Esophagus squamous epithelium (tissue), 5 donors: Measurements from ENCODE around the gene DDX52. TPM values are rescaled to one million over a fixed set of nuclear protein-coding genes. Genes with fewer than 3 reads are reported as not detected.

ENCODE experiments used
- DNase-seq: peaks from one replicate; lab custom pipeline; 2025; lab: John Stamatoyannopoulos, UW
- H3K27ac ChIP-seq, 4 donors: fragments of 200-600 bp; sonication (generic); one replicate each; pipeline ENCODE4 v1.5.1; 2016 to 2019; ENCODE audit warnings: mild to moderate bottlenecking in 1 of 4
- H3K27me3 ChIP-seq, 4 donors: fragments of 200-600 bp; sonication (generic); 1 replicate in 3 of 4; 2 replicates in 1 of 4; pipeline versions ENCODE4 v1.5.1 to v1.6.0; 2017 to 2021; ENCODE audit warnings: antibody characterized with exemption in 1 of 4
- H3K36me3 ChIP-seq, 3 donors: fragments of 200-600 bp; sonication (generic); one replicate each; pipeline ENCODE4 v1.5.1; 2016 to 2019
- H3K4me1 ChIP-seq, 3 donors: fragments of 200-600 bp; sonication (generic); one replicate each; pipeline ENCODE4 v1.5.1; 2017 to 2019
- H3K4me3 ChIP-seq, 4 donors: fragments of 200-600 bp; sonication (generic); 1 replicate in 3 of 4; 2 replicates in 1 of 4; pipeline ENCODE4 v1.5.1; 2016 to 2019; ENCODE audit warnings: mild to moderate bottlenecking in 2 of 4, moderate library complexity in 1 of 4
- H3K9me3 ChIP-seq, 3 donors: fragments of 200-600 bp; sonication (generic); one replicate each; pipeline ENCODE4 v1.5.1; 2016 to 2019
- CTCF ChIP-seq, 6 experiments: fragments of 450-650 bp in 4 of 6; fragments of 200-600 bp in 2 of 6; sonication (generic) in 2 of 6; IDR thresholded peaks; one replicate each; pipeline ENCODE4 v1.5.1; 2016 to 2019; ENCODE audit warnings: antibody characterized with exemption in 6 of 6, mild to moderate bottlenecking in 4 of 6, moderate library complexity in 4 of 6
- POLR2A ChIP-seq, 4 donors: fragments of 450-650 bp; IDR thresholded peaks; one replicate each; pipeline ENCODE4 v1.6.1; 2017; ENCODE audit warnings: antibody characterized with exemption in 4 of 4, mild to moderate bottlenecking in 4 of 4, moderate library complexity in 3 of 4
- WGBS, 2 donors: methylation state at CpG; one replicate each; pipeline ENCODE4 v1.1.5; 2018; 5-methylcytosine and 5-hydroxymethylcytosine counted together
- intact Hi-C: fragments of 100-400 bp; cut with DNase I; formaldehyde crosslinking; loops from one replicate; pipeline ENCODE4 v1.15.0; 2022
- total RNA-seq, 4 donors: library from RNA; depleted of rRNA; stranded (reverse); fragments of >200 nt; gene quantifications; one replicate each; pipeline ENCODE4 v1.1.0, GENCODE V29; 2016
- donor health status: DM: yes; HTN: yes; CAD: no.

The DDX52 gene
- total RNA-seq, 4 donors from 2014 or later: 13.3 to 27.7 (median 21.6) TPM

- no peak for DNase-seq
- no peaks in the 10 kb centered on the region for H3K9me3 ChIP-seq
- TF ChIP-seq CTCF (IDR thresholded peaks at IDR 0.05) (no peak), POLR2A (IDR thresholded peaks at IDR 0.05) (no peak)
- peak overlapping the region; percentile 79 to 100 (median 90) for H3K4me3 ChIP-seq
- intact Hi-C loops: no loop called here
- peaks cover 0 to 23% (median 3%) of the 10 kb centered on the region in 3 donors for H3K36me3 ChIP-seq
- peak overlapping the region; percentile 92 to 98 (median 96) for H3K27ac ChIP-seq
- H3K27me3 ChIP-seq: no peaks in the 10 kb centered on the region
- 0% methylated on average over 8 to 9 of the region's 26 CpGs for WGBS, 2 donors
- H3K4me1 ChIP-seq: peaks cover 8 to 55% (median 14%) of the 10 kb centered on the region in 3 donors
These were observed 34.7 kb downstream of the DDX52 start for GRCh38 chr17:37608351-37609169.

- H3K4me3 ChIP-seq: peak overlapping the region; percentile 79 to 100 (median 90)
- DNase-seq: no peak
- TF ChIP-seq POLR2A (IDR thresholded peaks at IDR 0.05) (no peak), CTCF (IDR thresholded peaks at IDR 0.05) (no peak)
- no peaks in the 10 kb centered on the region for H3K9me3 ChIP-seq
- intact Hi-C loops: no loop called here
- 50 to 54% methylated on average over 13 to 15 of the region's 26 CpGs for WGBS, 2 donors
- H3K4me1 ChIP-seq: peaks cover 8 to 56% (median 14%) of the 10 kb centered on the region in 3 donors
- H3K27ac ChIP-seq: peak overlapping the region; percentile 3 to 96 (median 94)
- H3K36me3 ChIP-seq: peaks cover 0 to 16% (median 3%) of the 10 kb centered on the region in 3 donors
- H3K27me3 ChIP-seq: no peaks in the 10 kb centered on the region
These were observed 35.5 kb downstream of the DDX52 start for GRCh38 chr17:37607637-37608331.

GRCh38 chr17:37605813-37606505 is 37.3 kb downstream of the DDX52 start:
- Histone ChIP-seq H3K27me3 (no peaks in the 10 kb centered on the region), H3K4me3 (no peak overlapping the region), H3K4me1 (peaks cover 8 to 56% (median 14%) of the 10 kb centered on the region in 3 donors), H3K9me3 (no peaks in the 10 kb centered on the region), H3K27ac (peak overlapping the region in 1 of 4 donors; percentile 9), H3K36me3 (peaks cover 0 to 11% (median 0%) of the 10 kb centered on the region in 3 donors)
- WGBS, 2 donors: 60 to 77% methylated on average over 7 of the region's 7 CpGs
- DNase-seq: no peak
- intact Hi-C loops: no loop called here
- TF ChIP-seq POLR2A (IDR thresholded peaks at IDR 0.05) (no peak), CTCF (IDR thresholded peaks at IDR 0.05) (no peak)

GRCh38 chr17:37605081-37605480 is 38.2 kb downstream of the DDX52 start:
- intact Hi-C loops: no loop called here
- DNase-seq: no peak
- peak overlapping the region in 1 of 4 donors; percentile 9 for H3K27ac ChIP-seq
- H3K27me3 ChIP-seq: no peaks in the 10 kb centered on the region
- H3K36me3 ChIP-seq: peaks cover 0 to 16% (median 0%) of the 10 kb centered on the region in 3 donors
- TF ChIP-seq CTCF (IDR thresholded peaks at IDR 0.05) (no peak), POLR2A (IDR thresholded peaks at IDR 0.05) (no peak)
- H3K4me3 ChIP-seq: no peak overlapping the region
- H3K9me3 ChIP-seq: no peaks in the 10 kb centered on the region
- peaks cover 8 to 56% (median 14%) of the 10 kb centered on the region in 3 donors for H3K4me1 ChIP-seq
- WGBS, 2 donors: 29 to 49% methylated on average over 4 of the region's 4 CpGs
